ENCODE data around the gene RGR.

- TF ChIP-seq EZH2phosphoT487 (IDR thresholded peaks at IDR 0.05) (no peak), EZH2 (IDR thresholded peaks at IDR 0.05) (no peak), CTCF (IDR thresholded peaks at IDR 0.05) (no peak)
These were observed 3.6 kb upstream of the RGR start, which contains the start of gene LRIT1 for GRCh38 chr10:84241185-84241790.
